Suprapubic skin (tissue), 4 donors: ENCODE data around the gene LPP. TPM values are rescaled to one million over a fixed set of nuclear protein-coding genes. Genes with fewer than 3 reads are reported as not detected.
A peak's percentile ranks its signal among the peaks of the same experiment; 100 is the strongest.

ENCODE experiments used
- DNase-seq, 2 donors: peaks; one replicate each; pipeline ENCODE4 v3.0.0-alpha.2; 2019; ENCODE audit warnings: low spot score in 2 of 2
- H3K27ac ChIP-seq: fragments of 200-600 bp; sonication (generic); one replicate; pipeline ENCODE4 v1.5.1; 2019
- H3K27me3 ChIP-seq: fragments of 200-600 bp; sonication (generic); one replicate; pipeline ENCODE4 v1.5.1; 2019
- H3K36me3 ChIP-seq: fragments of 200-600 bp; sonication (generic); one replicate; pipeline ENCODE4 v1.5.1; 2019
- H3K4me1 ChIP-seq: fragments of 200-600 bp; sonication (generic); one replicate; pipeline ENCODE4 v1.5.1; 2019
- H3K4me3 ChIP-seq: fragments of 200-600 bp; sonication (generic); one replicate; pipeline ENCODE4 v1.5.1; 2019; ENCODE audit warnings: mild to moderate bottlenecking
- H3K9me3 ChIP-seq: fragments of 200-600 bp; sonication (generic); one replicate; pipeline ENCODE4 v1.5.1; 2019
- EP300 ChIP-seq: sonication (generic); formaldehyde crosslinking; IDR thresholded peaks from one replicate; pipeline ENCODE4 v1.6.1; 2017; ENCODE audit warnings: antibody characterized with exemption
- POLR2A ChIP-seq, 2 donors: fragments of 450-650 bp; IDR thresholded peaks; one replicate each; pipeline ENCODE4 v1.6.1; 2017; ENCODE audit warnings: antibody characterized with exemption in 2 of 2, mild to moderate bottlenecking in 2 of 2, moderate library complexity in 2 of 2
- POLR2AphosphoS5 ChIP-seq, 3 donors: sonication (generic); formaldehyde crosslinking; IDR thresholded peaks; one replicate each; pipeline ENCODE4 v1.6.1; 2017; ENCODE audit warnings: antibody characterized with exemption in 3 of 3
- WGBS: methylation state at CpG from one replicate; pipeline ENCODE4 v1.1.5; 2018; 5-methylcytosine and 5-hydroxymethylcytosine counted together
- total RNA-seq, 4 donors: library from RNA; depleted of rRNA; stranded (reverse); fragments of >200 nt; gene quantifications; one replicate each; pipeline ENCODE4 v1.1.0, GENCODE V29; 2016
- TF ChIP-seq, protein P1 (sequence below), 2 donors: fragments of 200-600 bp in 1 of 2; fragments of 450-650 bp in 1 of 2; sonication (generic) in 1 of 2; IDR thresholded peaks; one replicate each; pipeline ENCODE4 v1.5.1; 2016 to 2019; ENCODE audit warnings: antibody characterized with exemption in 2 of 2, mild to moderate bottlenecking in 1 of 2, moderate library complexity in 1 of 2

The LPP gene
- total RNA-seq, 4 donors from 2014 or later: 56.8 to 127 (median 84.2) TPM

- Histone ChIP-seq H3K4me3 (no peak overlapping the region), H3K9me3 (no peaks in the 10 kb centered on the region), H3K4me1 (peaks cover 6% of the 10 kb centered on the region), H3K27me3 (no peaks in the 10 kb centered on the region), H3K27ac (no peak overlapping the region), H3K36me3 (no peaks in the 10 kb centered on the region)
- WGBS: 96% methylated on average over 1 of the region's 3 CpGs
- no peak for DNase-seq
- no peak for TF ChIP-seq POLR2AphosphoS5 (IDR thresholded peaks at IDR 0.05)
These were observed 423.6 kb downstream of the LPP start for GRCh38 chr3:188577539-188577938.

- DNase-seq: peak in 1 of 2 donors; percentile 69
- TF ChIP-seq, protein P1, sequence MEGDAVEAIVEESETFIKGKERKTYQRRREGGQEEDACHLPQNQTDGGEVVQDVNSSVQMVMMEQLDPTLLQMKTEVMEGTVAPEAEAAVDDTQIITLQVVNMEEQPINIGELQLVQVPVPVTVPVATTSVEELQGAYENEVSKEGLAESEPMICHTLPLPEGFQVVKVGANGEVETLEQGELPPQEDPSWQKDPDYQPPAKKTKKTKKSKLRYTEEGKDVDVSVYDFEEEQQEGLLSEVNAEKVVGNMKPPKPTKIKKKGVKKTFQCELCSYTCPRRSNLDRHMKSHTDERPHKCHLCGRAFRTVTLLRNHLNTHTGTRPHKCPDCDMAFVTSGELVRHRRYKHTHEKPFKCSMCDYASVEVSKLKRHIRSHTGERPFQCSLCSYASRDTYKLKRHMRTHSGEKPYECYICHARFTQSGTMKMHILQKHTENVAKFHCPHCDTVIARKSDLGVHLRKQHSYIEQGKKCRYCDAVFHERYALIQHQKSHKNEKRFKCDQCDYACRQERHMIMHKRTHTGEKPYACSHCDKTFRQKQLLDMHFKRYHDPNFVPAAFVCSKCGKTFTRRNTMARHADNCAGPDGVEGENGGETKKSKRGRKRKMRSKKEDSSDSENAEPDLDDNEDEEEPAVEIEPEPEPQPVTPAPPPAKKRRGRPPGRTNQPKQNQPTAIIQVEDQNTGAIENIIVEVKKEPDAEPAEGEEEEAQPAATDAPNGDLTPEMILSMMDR (IDR thresholded peaks at IDR 0.05): no peak
- TF ChIP-seq POLR2AphosphoS5 (IDR thresholded peaks at IDR 0.05): peak in 1 of 3 donors; percentile 29
- H3K27ac ChIP-seq: peak overlapping the region; percentile 49
- H3K4me1 ChIP-seq: peaks cover 9% of the 10 kb centered on the region
- H3K27me3 ChIP-seq: no peaks in the 10 kb centered on the region
- WGBS: 38% methylated on average over 6 of the region's 6 CpGs
- no peaks in the 10 kb centered on the region for H3K9me3 ChIP-seq
- H3K36me3 ChIP-seq: no peaks in the 10 kb centered on the region
- no peak overlapping the region for H3K4me3 ChIP-seq
These were observed 424.8 kb downstream of the LPP start for GRCh38 chr3:188578576-188579363.

- TF ChIP-seq POLR2A (IDR thresholded peaks at IDR 0.05) (no peak), EP300 (no peak), POLR2AphosphoS5 (IDR thresholded peaks at IDR 0.05) (no peak)
- TF ChIP-seq, protein P1 (IDR thresholded peaks at IDR 0.05): no peak
- Histone ChIP-seq H3K4me1 (peaks cover 24% of the 10 kb centered on the region), H3K36me3 (no peaks in the 10 kb centered on the region), H3K9me3 (no peaks in the 10 kb centered on the region), H3K27ac (no peak overlapping the region), H3K27me3 (no peaks in the 10 kb centered on the region), H3K4me3 (no peak overlapping the region)
- 83% methylated on average over 1 of the region's 1 CpG for WGBS
- no peak for DNase-seq
These were observed 426.3 kb downstream of the LPP start for GRCh38 chr3:188580223-188580622.

- H3K4me3 ChIP-seq: no peak overlapping the region
- H3K27ac ChIP-seq: no peak overlapping the region
- no peaks in the 10 kb centered on the region for H3K9me3 ChIP-seq
- no peaks in the 10 kb centered on the region for H3K36me3 ChIP-seq
- DNase-seq: no peak
- peaks cover 28% of the 10 kb centered on the region for H3K4me1 ChIP-seq
- no peaks in the 10 kb centered on the region for H3K27me3 ChIP-seq
- WGBS: 78% methylated on average over 1 of the region's 1 CpG
- TF ChIP-seq EP300 (no peak), POLR2AphosphoS5 (IDR thresholded peaks at IDR 0.05) (no peak), POLR2A (IDR thresholded peaks at IDR 0.05) (no peak)
- TF ChIP-seq, protein P1 (IDR thresholded peaks at IDR 0.05): no peak
These were observed 426.7 kb downstream of the LPP start for GRCh38 chr3:188580659-188581058.

DNA sequence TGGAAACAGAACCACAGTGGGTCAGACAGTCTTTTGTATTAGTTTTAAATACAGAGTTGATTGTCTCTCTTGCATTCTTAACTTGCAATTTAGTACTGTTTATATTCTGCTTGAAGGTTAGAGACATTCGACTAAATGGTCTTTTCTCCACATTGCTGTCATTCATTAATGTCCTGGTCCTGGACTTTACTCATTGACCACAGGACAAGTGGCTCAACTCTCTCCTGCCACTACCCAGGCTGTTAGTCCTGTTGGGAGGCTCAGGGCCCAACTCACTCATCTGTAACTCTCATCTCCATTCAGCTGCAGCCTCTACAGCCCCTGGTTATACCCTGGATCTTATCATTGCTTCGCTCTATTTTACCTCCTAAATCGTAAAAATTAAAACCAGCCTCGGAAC, 427.4 kb downstream of the LPP start:
- no peak overlapping the region for H3K4me3 ChIP-seq
- peaks cover 30% of the 10 kb centered on the region for H3K4me1 ChIP-seq
- WGBS: 96% methylated on average over 4 of the region's 4 CpGs
- TF ChIP-seq, protein P1 (IDR thresholded peaks at IDR 0.05): no peak
- TF ChIP-seq EP300 (no peak), POLR2AphosphoS5 (IDR thresholded peaks at IDR 0.05) (no peak), POLR2A (IDR thresholded peaks at IDR 0.05) (no peak)
- DNase-seq: no peak
- no peaks in the 10 kb centered on the region for H3K27me3 ChIP-seq
- no peaks in the 10 kb centered on the region for H3K36me3 ChIP-seq
- H3K9me3 ChIP-seq: no peaks in the 10 kb centered on the region
- no peak overlapping the region for H3K27ac ChIP-seq
